Astrocyte of the spinal cord (primary cell): ENCODE results near the gene ZNF547.

Experiments used
- DNase-seq: peaks from one replicate; pipeline ENCODE4 v3.0.0; 2011; ENCODE audit warnings: low read depth, low spot score
- H3K4me3 ChIP-seq: 2 replicates; pipeline ENCODE4 v1.5.1; 2011; ENCODE audit warnings: low read depth, mild to moderate bottlenecking, low read length, moderate library complexity
- CTCF ChIP-seq: IDR thresholded peaks from 2 replicates; pipeline ENCODE4 v1.5.1; 2012; ENCODE audit warnings: low read depth, mild to moderate bottlenecking, low read length, inconsistent platforms
- in situ Hi-C: cut with HindIII; loops from 2 replicates; pipeline ENCODE4 v1.10.0; 2017; ENCODE audit warnings: low sequenced_read_pairs

The ZNF547 gene

GRCh38 chr19:57406516-57407123 lies 43.3 kb downstream of the ZNF547 start:
- in situ Hi-C loops, result no loop called here
- H3K4me3 ChIP-seq, result no peak overlapping the region
- DNase-seq, result peak; percentile 22
- TF ChIP-seq CTCF, result peak; percentile 80

GRCh38 chr19:57410877-57411671 lies 47.7 kb downstream of the ZNF547 start, which contains the start of gene ZNF17:
ZNF17 (plus strand) TSS chr19:57411161; CDS start chr19:57413616, 2,455 bp downstream.
- DNase-seq, result peak; percentile 95
- H3K4me3 ChIP-seq, result peak within 1 kb of the TSS; percentile 95
- no peak for TF ChIP-seq CTCF
- in situ Hi-C loops, result no loop called here

GRCh38 chr19:57419439-57419838 lies 56.1 kb downstream of the ZNF547 start:
- in situ Hi-C loops, result no loop called here
- no peak overlapping the region for H3K4me3 ChIP-seq
- no peak for DNase-seq
- no peak for TF ChIP-seq CTCF

GRCh38 chr19:57421037-57421436 lies 57.7 kb downstream of the ZNF547 start:
- in situ Hi-C loops, result no loop called here
- H3K4me3 ChIP-seq, result no peak overlapping the region
- no peak for TF ChIP-seq CTCF
- no peak for DNase-seq
